ENCODE data around the gene NKAIN2.
"Not testable (repeated sequence)": the region's sequence is repeated elsewhere in the genome, so short reads cannot be mapped to it uniquely, and the experiment has no call there.

Gene NKAIN2

GRCh38 chr6:124355146-124355545, 551.5 kb downstream of the NKAIN2 start:
- no peak for DNase-seq

DNA sequence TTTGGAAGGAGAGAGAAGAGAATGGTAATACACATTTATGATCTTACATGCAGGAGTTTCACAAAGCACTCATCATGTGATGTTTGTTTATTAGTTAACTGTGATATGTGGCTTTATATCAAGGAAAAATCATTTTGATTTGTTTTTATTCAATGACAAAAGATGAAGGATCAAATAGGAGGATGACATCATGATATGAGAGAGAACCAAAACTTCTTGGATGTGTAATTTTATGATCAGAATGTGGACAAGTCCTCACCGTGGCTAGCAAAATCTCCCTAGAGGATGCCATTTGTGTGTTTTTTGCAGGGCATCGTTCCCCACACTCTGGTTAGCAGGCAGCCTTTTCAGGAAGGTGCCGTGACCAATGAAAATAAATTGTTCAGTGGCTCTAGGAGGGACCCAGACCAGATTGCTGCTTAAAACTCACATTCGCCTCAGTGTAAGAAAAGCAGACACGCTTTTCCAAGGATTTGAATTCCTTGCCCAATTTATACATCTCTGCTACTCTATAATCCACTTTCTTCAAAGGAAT, 552.7 kb downstream of the NKAIN2 start:
- no peak for DNase-seq

- DNase-seq = no peak
Measured at GRCh38 chr6:124356811-124357210, 553.1 kb downstream of the NKAIN2 start.

GRCh38 chr6:124368131-124368530, 564.5 kb downstream of the NKAIN2 start:
- no peak for DNase-seq

- DNase-seq = no peak
Measured at GRCh38 chr6:124371974-124372475, 568.4 kb downstream of the NKAIN2 start.

- no peak for DNase-seq
Measured at GRCh38 chr6:124373386-124373785, 569.7 kb downstream of the NKAIN2 start.

DNA sequence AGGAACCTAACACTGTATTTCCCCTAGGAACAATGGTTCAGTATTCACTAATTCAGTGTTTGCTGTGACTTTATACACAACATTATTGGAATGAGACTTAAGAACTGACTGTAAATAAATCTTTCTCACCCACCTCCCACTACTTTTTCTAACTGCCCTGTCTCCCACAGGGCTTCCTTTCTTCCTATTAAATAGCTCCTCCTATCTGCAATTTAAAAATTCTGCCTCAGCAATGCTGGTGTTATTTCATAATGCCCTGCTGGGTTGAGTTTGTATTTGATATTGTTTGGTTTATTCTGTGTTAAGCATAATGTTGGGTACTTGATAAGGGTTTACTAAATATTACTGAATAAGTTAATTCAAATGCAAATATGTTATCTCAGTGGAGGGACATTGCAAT, 585.5 kb downstream of the NKAIN2 start:
- no peak for DNase-seq

DNA sequence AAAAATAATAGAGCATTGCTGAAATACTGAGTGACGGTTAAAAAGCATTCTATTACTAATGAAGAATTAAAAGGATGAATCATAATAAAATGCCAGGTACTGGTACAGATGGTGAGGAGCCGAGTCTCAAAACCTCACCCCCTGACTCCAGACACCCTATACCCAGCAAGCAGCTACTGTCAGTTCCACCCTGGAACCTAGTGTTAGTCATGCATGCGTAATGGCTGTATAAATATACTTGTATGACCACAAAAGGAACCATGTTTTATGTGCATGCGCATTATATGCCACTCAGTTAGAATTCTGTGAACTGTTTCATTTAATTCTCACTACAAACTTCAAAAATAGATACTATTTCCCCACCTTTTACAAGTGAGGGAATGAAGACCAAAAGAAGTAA, 589.9 kb downstream of the NKAIN2 start:
- no peak for DNase-seq

GRCh38 chr6:124396361-124396760, 592.7 kb downstream of the NKAIN2 start:
- DNase-seq = no peak

DNA sequence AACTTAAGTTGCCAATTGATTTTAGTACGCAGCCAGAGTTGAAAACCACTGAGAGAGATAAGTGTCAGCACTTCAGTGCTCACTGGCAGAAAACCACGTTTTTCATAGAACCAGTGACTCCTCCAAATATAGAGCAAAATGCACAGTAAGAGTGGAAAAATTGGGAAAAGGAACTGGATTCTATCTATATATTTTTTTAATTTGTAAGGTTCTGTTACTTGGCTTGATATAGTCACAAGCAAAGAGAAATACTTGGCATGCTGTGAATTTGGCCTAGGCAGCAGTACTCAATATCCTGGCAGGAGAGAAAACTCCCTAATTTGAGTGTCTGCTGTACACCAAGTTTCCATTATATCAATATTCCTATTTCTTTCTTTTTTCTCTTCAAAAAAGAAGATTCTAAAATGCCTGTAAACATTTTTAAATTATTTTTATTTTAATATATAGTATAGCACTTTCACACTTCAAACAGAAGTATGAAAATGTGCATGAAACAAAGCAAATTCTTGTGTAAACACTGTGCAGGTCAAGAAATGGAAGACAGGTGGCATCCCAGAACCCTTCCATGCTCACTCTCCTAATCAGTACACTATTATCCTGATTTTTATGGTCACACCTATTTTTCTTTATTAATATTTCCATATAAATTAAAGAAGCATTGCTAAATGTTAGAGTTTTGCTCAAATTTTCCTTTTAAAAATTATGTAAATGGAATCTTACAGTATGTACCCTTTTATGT, 596.8 kb downstream of the NKAIN2 start:
- DNase-seq = no peak

DNA sequence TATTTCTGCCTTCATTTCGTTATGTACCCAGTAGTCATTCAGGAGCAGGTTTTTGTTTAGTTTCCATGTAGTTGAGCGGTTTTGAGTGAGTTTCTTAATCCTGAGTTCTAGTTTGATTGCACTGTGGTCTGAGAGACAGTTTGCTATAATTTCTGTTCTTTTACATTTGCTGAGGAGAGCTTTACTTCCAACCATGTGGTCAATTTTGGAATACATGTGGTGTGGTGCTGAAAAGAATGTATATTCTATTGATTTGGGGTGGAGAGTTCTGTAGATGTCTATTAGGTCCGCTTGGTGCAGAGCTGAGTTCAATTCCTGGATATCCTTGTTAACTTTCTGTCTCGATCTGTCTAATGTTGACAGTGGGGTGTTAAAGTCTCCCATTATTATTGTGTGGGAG, 606.8 kb downstream of the NKAIN2 start:
- DNase-seq = not testable (repeated sequence)

GRCh38 chr6:124412657-124413056, 609.0 kb downstream of the NKAIN2 start:
- not testable (repeated sequence) for DNase-seq

DNA sequence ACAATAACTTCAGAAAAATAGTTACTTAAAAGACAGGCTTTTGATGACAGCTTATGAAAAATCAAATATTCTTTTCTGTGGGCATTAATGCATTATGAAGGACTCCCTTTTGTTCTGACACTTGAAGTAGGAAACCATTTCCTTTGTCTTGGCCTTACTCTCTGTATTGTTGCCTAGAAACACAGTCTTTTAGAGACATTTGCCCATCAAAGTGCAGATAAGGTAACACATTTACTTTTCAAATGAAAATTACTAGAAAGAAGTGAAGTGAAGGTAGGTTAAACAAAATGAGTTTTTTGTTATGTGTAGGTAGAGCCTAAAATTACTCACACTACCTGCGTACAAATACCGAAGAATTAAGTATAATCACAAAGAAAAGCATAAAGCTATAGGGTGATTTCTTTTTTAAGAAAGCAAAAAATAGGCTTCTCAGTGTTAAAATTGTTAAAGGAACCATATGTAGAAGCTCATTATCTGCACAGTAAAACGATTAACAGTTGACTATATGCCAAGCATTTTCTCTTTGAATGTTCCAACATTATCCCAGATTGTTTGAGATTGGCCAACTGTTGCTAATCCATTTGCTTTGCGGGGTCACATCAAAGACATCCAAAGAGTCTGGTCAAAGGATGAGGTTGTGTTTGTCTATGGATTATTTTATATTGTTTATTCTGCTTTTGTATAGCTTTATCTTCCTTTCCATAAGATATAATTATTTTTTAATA, 616.6 kb downstream of the NKAIN2 start:
- DNase-seq = no peak

DNA sequence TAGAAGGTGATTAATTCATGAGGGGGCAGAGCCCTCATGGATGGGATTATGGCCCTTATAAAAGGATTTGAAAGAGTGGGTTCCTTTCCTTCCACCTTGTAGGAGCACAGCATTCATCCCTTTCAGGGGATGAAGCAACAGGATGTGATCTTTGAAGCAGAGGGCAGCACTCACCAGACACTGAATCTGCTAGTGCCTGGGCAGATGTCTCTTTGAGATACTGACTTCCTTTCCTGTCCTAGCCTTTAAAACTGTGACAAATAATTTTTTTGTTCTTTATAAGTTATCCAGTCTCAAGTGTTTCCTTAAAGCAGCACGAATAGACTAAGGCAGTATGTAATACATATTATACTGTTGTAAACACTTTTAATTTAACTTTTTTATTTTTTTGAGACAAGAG, 620.0 kb downstream of the NKAIN2 start:
- no peak for DNase-seq

DNA sequence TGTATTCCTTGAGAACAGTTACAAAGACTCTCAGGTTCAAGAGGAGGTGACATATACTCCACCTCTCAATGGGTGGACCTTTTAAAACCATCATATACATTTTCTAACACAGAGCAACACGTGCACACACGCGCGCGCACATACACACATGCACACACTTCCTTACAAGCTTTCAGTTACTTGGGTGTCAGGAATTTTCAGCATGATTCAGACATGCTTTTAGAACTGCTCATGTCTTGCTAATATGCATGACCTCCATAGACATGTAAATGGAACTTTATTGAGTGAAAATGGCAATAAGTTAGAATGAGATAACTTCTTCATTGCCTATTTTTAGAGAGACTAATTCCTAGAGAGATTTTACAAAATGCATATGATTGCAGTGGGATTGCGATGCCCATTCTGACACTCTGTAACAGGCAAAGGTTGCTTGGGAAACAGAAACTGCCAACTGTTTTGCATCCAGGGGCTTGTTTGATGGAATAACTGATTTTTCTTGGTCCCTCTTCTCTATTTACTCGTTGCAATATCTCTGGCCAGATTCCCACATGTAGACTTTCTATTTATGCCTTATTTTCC, 627.2 kb downstream of the NKAIN2 start:
- no peak for DNase-seq

- no peak for DNase-seq
Measured at GRCh38 chr6:124432620-124433019, 629.0 kb downstream of the NKAIN2 start.

DNA sequence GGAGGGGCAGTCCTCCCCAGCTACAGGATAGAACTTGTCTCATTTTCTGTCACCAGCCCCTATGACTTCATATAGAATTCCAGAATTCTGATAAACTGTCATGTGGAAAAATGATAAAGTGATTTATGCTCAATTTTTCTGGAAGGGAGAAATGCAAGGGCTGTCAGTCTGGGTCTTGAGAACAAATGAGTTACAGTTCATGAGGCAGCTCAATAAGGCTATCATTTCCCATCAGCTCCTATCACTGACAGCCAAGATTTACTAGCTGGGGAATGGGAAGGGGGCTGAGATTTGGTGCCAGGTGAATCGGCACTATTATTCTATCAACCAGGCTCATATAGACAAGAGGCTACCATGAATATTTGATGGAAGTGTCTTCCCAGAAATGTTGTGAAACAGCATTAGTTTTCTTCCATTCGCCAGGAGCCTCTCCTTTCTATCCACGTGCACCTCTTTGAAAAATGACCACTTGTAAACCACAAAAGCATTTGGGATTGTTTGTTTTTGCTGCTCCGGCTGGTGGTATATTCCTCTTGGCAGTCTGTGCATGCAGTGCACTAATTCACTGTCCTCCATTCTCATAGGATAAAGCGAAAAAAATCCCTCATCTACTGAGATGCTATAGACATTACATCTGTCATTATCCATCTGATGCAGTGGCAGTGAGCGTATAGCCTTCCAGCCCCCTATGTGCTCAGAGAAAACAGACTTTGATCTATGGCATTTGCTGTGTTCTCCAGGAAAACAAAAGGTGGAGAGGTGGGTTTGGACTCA, 629.9 kb downstream of the NKAIN2 start:
- DNase-seq = peak; percentile 63 to 83

- no peak for DNase-seq
Measured at GRCh38 chr6:124434421-124434820, 630.8 kb downstream of the NKAIN2 start.

- no peak for DNase-seq
Measured at GRCh38 chr6:124436803-124437202, 633.1 kb downstream of the NKAIN2 start.

DNA sequence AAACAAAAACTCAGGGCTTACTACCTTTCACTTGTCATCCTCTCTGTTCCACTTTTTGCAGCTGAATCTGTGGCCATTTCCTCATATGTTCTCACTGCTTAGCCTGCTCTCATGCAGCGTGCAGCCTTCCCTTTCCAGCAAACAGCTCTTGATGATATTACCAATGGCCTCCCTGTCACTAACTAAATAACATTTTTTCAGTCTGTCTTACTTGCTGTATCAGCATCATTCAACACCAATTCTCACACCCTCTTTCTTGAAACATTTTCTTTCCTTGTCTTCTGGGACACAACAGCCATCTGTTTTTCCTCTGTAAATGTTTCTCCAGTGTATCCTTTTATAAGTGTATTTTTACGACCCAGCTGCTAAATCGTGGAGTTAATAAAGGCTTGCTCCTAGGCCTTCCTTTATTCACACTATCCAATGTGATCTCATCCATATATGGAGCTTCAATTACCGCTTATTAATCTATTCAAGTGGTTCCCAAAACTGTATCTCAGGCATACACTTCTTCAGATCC, 634.9 kb downstream of the NKAIN2 start:
- DNase-seq = no peak

- peak; percentile 20 to 65 for DNase-seq
Measured at GRCh38 chr6:124441450-124441849, 637.8 kb downstream of the NKAIN2 start.

- DNase-seq = no peak
Measured at GRCh38 chr6:124443541-124443940, 639.9 kb downstream of the NKAIN2 start.

GRCh38 chr6:124445581-124445980, 641.9 kb downstream of the NKAIN2 start:
- DNase-seq = no peak
